ENCODE data around the gene RUNX3.

RUNX3 gene

GRCh38 chr1:24902471-24902891 is 27.6 kb downstream of the RUNX3 start:
- Histone ChIP-seq H3K9me3 (ENCODE audit: low read depth, low read length) (no peaks in the 10 kb centered on the region), H3K27ac (peak overlapping the region; percentile 19; the same call in 1 of the 2 replicates)

GRCh38 chr1:24901791-24902470 is 28.1 kb downstream of the RUNX3 start:
- Histone ChIP-seq H3K9me3 (ENCODE audit: low read depth, low read length) (no peaks in the 10 kb centered on the region), H3K4me3 (no peak overlapping the region), H3K9ac (ENCODE audit: insufficient read length) (no peak overlapping the region), H3K36me3 (ENCODE audit: insufficient read depth, low read length) (peaks cover 40% of the 10 kb centered on the region), H3K27ac (no peak overlapping the region)
- TF ChIP-seq FOXP2 (optimal IDR thresholded peaks at IDR 0.05; ENCODE audit: control extremely low read depth, extremely low read length, insufficient read depth) = no peak
- no peak for TF ChIP-seq POLR2AphosphoS5 (IDR thresholded peaks at IDR 0.05; ENCODE audit: borderline replicate concordance, low read depth, low read length)
- no peak for TF ChIP-seq EZH2 (IDR thresholded peaks at IDR 0.05)
- DNase-seq (ENCODE audit: low read depth, low spot score) = no peak

More at GRCh38 chr1:24902471-24902891, 27.6 kb downstream of the RUNX3 start:
- H3K36me3 ChIP-seq (ENCODE audit: insufficient read depth, low read length) = peaks cover 45% of the 10 kb centered on the region
- no peak for TF ChIP-seq EZH2 (IDR thresholded peaks at IDR 0.05)
- TF ChIP-seq FOXP2 (optimal IDR thresholded peaks at IDR 0.05; ENCODE audit: control extremely low read depth, extremely low read length, insufficient read depth) = no peak
- no peak for TF ChIP-seq POLR2AphosphoS5 (IDR thresholded peaks at IDR 0.05; ENCODE audit: borderline replicate concordance, low read depth, low read length)
- DNase-seq (ENCODE audit: low read depth, low spot score) = no peak
- H3K4me3 ChIP-seq = no peak overlapping the region
- H3K9ac ChIP-seq (ENCODE audit: insufficient read length) = no peak overlapping the region

GRCh38 chr1:24900985-24901781 is 28.9 kb downstream of the RUNX3 start:
- no peak for TF ChIP-seq POLR2AphosphoS5 (IDR thresholded peaks at IDR 0.05; ENCODE audit: borderline replicate concordance, low read depth, low read length)
- no peak for TF ChIP-seq FOXP2 (optimal IDR thresholded peaks at IDR 0.05; ENCODE audit: control extremely low read depth, extremely low read length, insufficient read depth)
- no peak for TF ChIP-seq EZH2 (IDR thresholded peaks at IDR 0.05)
- peaks cover 32% of the 10 kb centered on the region; the same call in 1 of the 2 replicates for H3K36me3 ChIP-seq (ENCODE audit: insufficient read depth, low read length)
- no peak overlapping the region for H3K9ac ChIP-seq (ENCODE audit: insufficient read length)
- H3K27ac ChIP-seq = no peak overlapping the region
- no peak overlapping the region for H3K4me3 ChIP-seq
- H3K9me3 ChIP-seq (ENCODE audit: low read depth, low read length) = no peaks in the 10 kb centered on the region
- no peak for DNase-seq (ENCODE audit: low read depth, low spot score)

GRCh38 chr1:24900486-24900849 is 29.6 kb downstream of the RUNX3 start:
- Histone ChIP-seq H3K9ac (ENCODE audit: insufficient read length) (no peak overlapping the region), H3K36me3 (ENCODE audit: insufficient read depth, low read length) (peaks cover 27% of the 10 kb centered on the region; the same call in 1 of the 2 replicates), H3K27ac (peak overlapping the region; percentile 6; the same call in 1 of the 2 replicates), H3K4me3 (no peak overlapping the region), H3K9me3 (ENCODE audit: low read depth, low read length) (no peaks in the 10 kb centered on the region)
- no peak for DNase-seq (ENCODE audit: low read depth, low spot score)
- no peak for TF ChIP-seq FOXP2 (optimal IDR thresholded peaks at IDR 0.05; ENCODE audit: control extremely low read depth, extremely low read length, insufficient read depth)
- peak; percentile 67 for TF ChIP-seq POLR2AphosphoS5 (IDR thresholded peaks at IDR 0.05; ENCODE audit: borderline replicate concordance, low read depth, low read length)

GRCh38 chr1:24899581-24900485 is 30.2 kb downstream of the RUNX3 start:
- H3K9ac ChIP-seq (ENCODE audit: insufficient read length) = no peak overlapping the region
- TF ChIP-seq POLR2AphosphoS5 (IDR thresholded peaks at IDR 0.05; ENCODE audit: borderline replicate concordance, low read depth, low read length) = peak; percentile 70
- no peak for TF ChIP-seq EZH2 (IDR thresholded peaks at IDR 0.05)
- H3K36me3 ChIP-seq (ENCODE audit: insufficient read depth, low read length) = peaks cover 21% of the 10 kb centered on the region; the same call in 1 of the 2 replicates
- no peak overlapping the region for H3K4me3 ChIP-seq
- H3K27ac ChIP-seq = peak overlapping the region; percentile 6; the same call in 1 of the 2 replicates
- DNase-seq (ENCODE audit: low read depth, low spot score) = no peak
- H3K9me3 ChIP-seq (ENCODE audit: low read depth, low read length) = no peaks in the 10 kb centered on the region

- no peak overlapping the region for H3K27ac ChIP-seq
- no peak for DNase-seq (ENCODE audit: low read depth, low spot score)
- no peak overlapping the region for H3K4me3 ChIP-seq
- H3K9me3 ChIP-seq (ENCODE audit: low read depth, low read length) = no peaks in the 10 kb centered on the region
- peaks cover 19% of the 10 kb centered on the region; the same call in 1 of the 2 replicates for H3K36me3 ChIP-seq (ENCODE audit: insufficient read depth, low read length)
- no peak for TF ChIP-seq POLR2AphosphoS5 (IDR thresholded peaks at IDR 0.05; ENCODE audit: borderline replicate concordance, low read depth, low read length)
- TF ChIP-seq EZH2 (IDR thresholded peaks at IDR 0.05) = no peak
- no peak for TF ChIP-seq FOXP2 (optimal IDR thresholded peaks at IDR 0.05; ENCODE audit: control extremely low read depth, extremely low read length, insufficient read depth)
- no peak overlapping the region for H3K9ac ChIP-seq (ENCODE audit: insufficient read length)
These were observed 31.1 kb downstream of the RUNX3 start for GRCh38 chr1:24898909-24899439.

- H3K4me3 ChIP-seq = no peak overlapping the region
- no peak overlapping the region for H3K9ac ChIP-seq (ENCODE audit: insufficient read length)
- no peak for DNase-seq (ENCODE audit: low read depth, low spot score)
- TF ChIP-seq EZH2 (IDR thresholded peaks at IDR 0.05) (no peak), FOXP2 (optimal IDR thresholded peaks at IDR 0.05; ENCODE audit: control extremely low read depth, extremely low read length, insufficient read depth) (no peak), POLR2AphosphoS5 (IDR thresholded peaks at IDR 0.05; ENCODE audit: borderline replicate concordance, low read depth, low read length) (peak; percentile 21)
- no peaks in the 10 kb centered on the region for H3K9me3 ChIP-seq (ENCODE audit: low read depth, low read length)
- peaks cover 12% of the 10 kb centered on the region; the same call in 1 of the 2 replicates for H3K36me3 ChIP-seq (ENCODE audit: insufficient read depth, low read length)
- no peak overlapping the region for H3K27ac ChIP-seq
These were observed 31.7 kb downstream of the RUNX3 start for GRCh38 chr1:24898152-24898908.
